A549 (cell line): ENCODE results near the gene UGT1A3.

ENCODE experiments used
- BHLHE40 ChIP-seq: IDR thresholded peaks from 2 replicates; pipeline ENCODE4 v1.6.1; 2012; ENCODE audit warnings: low read depth, low read length, inconsistent platforms
- CBX2 ChIP-seq: fragments of 200-600 bp; sonication (generic); IDR thresholded peaks from 2 replicates; pipeline ENCODE4 v1.6.1; 2016; ENCODE audit warnings: low read depth, mild to moderate bottlenecking, borderline replicate concordance
- CEBPB ChIP-seq, 2 experiments: fragments of >200 bp in 1 of 2; sonication (Bioruptor Twin) in 1 of 2; formaldehyde crosslinking in 1 of 2; IDR thresholded peaks; 2 replicates each; pipeline ENCODE4 v1.6.1; 2012 to 2016
- CTCF ChIP-seq: fragments of >200 bp; sonication (Bioruptor Twin); formaldehyde crosslinking; IDR thresholded peaks from 3 replicates; pipeline ENCODE4 v1.5.1; 2016
- E2F6 ChIP-seq: IDR thresholded peaks from 2 replicates; pipeline ENCODE4 v1.6.1; 2012; ENCODE audit warnings: low read depth, borderline replicate concordance
- ELK1 ChIP-seq: fragments of 150-350 bp; IDR thresholded peaks from 2 replicates; pipeline ENCODE4 v1.6.1; 2014; ENCODE audit warnings: low read depth, mild to moderate bottlenecking, low read length
- EP300 ChIP-seq, 2 experiments: fragments of >200 bp; sonication (Bioruptor Twin); formaldehyde crosslinking; IDR thresholded peaks; 2 replicates in 1 of 2; 3 replicates in 1 of 2; pipeline ENCODE4 v1.6.1; 2016 to 2017
- HOXA7 ChIP-seq: fragments of 250-450 bp; sonication (Bioruptor Pico); IDR thresholded peaks from 2 replicates; pipeline ENCODE4 v1.5.0; 2020; ENCODE audit warnings: mild to moderate bottlenecking, moderate library complexity
- MAX ChIP-seq: IDR thresholded peaks from 2 replicates; pipeline ENCODE4 v1.6.1; 2012
- MAZ ChIP-seq: fragments of 150-350 bp; IDR thresholded peaks from 2 replicates; pipeline ENCODE4 v1.6.1; 2014; ENCODE audit warnings: antibody characterized with exemption, low read depth, low read length, borderline replicate concordance
- POLR2A ChIP-seq: IDR thresholded peaks from 2 replicates; pipeline ENCODE4 v1.6.1; 2012; ENCODE audit warnings: mild to moderate bottlenecking, low read length
- RFX5 ChIP-seq: fragments of 450-650 bp; IDR thresholded peaks from 2 replicates; pipeline ENCODE4 v1.7.1; 2014; ENCODE audit warnings: antibody characterized with exemption, mild to moderate bottlenecking, moderate library complexity
- TP53 ChIP-seq: fragments of 250-450 bp; sonication (Bioruptor Pico); IDR thresholded peaks from 2 replicates; pipeline ENCODE4 v1.5.0; 2021; ENCODE audit warnings: mild to moderate bottlenecking, moderate library complexity

- TF ChIP-seq MAX (no peak), RFX5 (no peak), CBX2 (no peak), CEBPB (IDR thresholded peaks at IDR 0.05) (peak; percentile 67 to 68; a peak in 2 of 4 replicates), CTCF (no peak), POLR2A (no peak), MAZ (no peak), HOXA7 (CRISPR knock-in tag) (no peak), TP53 (CRISPR knock-in tag) (no peak), EP300 (IDR thresholded peaks at IDR 0.05) (peak; percentile 81 to 95; a peak in 4 of 5 replicates), ELK1 (no peak), BHLHE40 (no peak), E2F6 (no peak)
These were observed 16.4 kb downstream of the UGT1A3 start for GRCh38 chr2:233745073-233745755.
